Stomach (tissue), 9 donors: ENCODE data around the gene MANF. TPM values are rescaled to one million over a fixed set of nuclear protein-coding genes. Genes with fewer than 3 reads are reported as not detected.

Experiments
- DNase-seq, 2 donors: peaks; one replicate each; pipeline versions ENCODE4 v3.0.0 to v3.0.0-alpha.2; 2013 to 2019
- H3K27ac ChIP-seq, 5 donors: fragments of 200-600 bp in 4 of 5; sonication (generic) in 4 of 5; one replicate each; pipeline ENCODE4 v1.5.1; 2013 to 2019; ENCODE audit warnings: mild to moderate bottlenecking in 1 of 5, moderate library complexity in 1 of 5
- H3K27me3 ChIP-seq, 3 donors: fragments of 200-600 bp; sonication (generic); one replicate each; pipeline ENCODE4 v1.5.1; 2017 to 2019; ENCODE audit warnings: mixed run types in 1 of 3
- H3K36me3 ChIP-seq, 4 donors: fragments of 200-600 bp; sonication (generic); 1 replicate in 3 of 4; 2 replicates in 1 of 4; pipeline ENCODE4 v1.5.1; 2016 to 2019
- H3K4me1 ChIP-seq, 4 donors: fragments of 200-600 bp; sonication (generic); one replicate each; pipeline ENCODE4 v1.5.1; 2016 to 2019
- H3K4me3 ChIP-seq, 4 donors: fragments of 200-600 bp; sonication (generic) in 3 of 4; one replicate each; pipeline ENCODE4 v1.5.1; 2016 to 2019; ENCODE audit warnings: mild to moderate bottlenecking in 1 of 4
- H3K9me3 ChIP-seq, 4 donors: fragments of 200-600 bp; sonication (generic); one replicate each; pipeline ENCODE4 v1.5.1; 2016 to 2019
- CTCF ChIP-seq, 7 experiments: fragments of 450-650 bp in 4 of 7; fragments of 200-600 bp in 3 of 7; sonication (generic) in 3 of 7; IDR thresholded peaks; one replicate each; pipeline ENCODE4 v1.5.1; 2016 to 2019; ENCODE audit warnings: antibody characterized with exemption in 7 of 7, control low read depth in 2 of 7, mild to moderate bottlenecking in 1 of 7
- EP300 ChIP-seq: sonication (generic); formaldehyde crosslinking; IDR thresholded peaks from one replicate; pipeline ENCODE4 v1.6.1; 2017; ENCODE audit warnings: antibody characterized with exemption
- POLR2A ChIP-seq, 4 donors: fragments of 450-650 bp; IDR thresholded peaks; one replicate each; pipeline ENCODE4 v1.6.1; 2016; ENCODE audit warnings: antibody characterized with exemption in 4 of 4, control low read depth in 2 of 4, mild to moderate bottlenecking in 1 of 4, moderate library complexity in 1 of 4
- POLR2AphosphoS5 ChIP-seq, 3 donors: sonication (generic); formaldehyde crosslinking; IDR thresholded peaks; one replicate each; pipeline ENCODE4 v1.6.1; 2016; ENCODE audit warnings: antibody characterized with exemption in 3 of 3
- WGBS, 5 donors: extraction: QIAGEN DNeasy Blood & Tissue Kit in 3 of 5; methylation state at CpG; one replicate each; pipeline versions ENCODE4 v1.1.5 to v1.1.7; 2013 to 2018; 5-methylcytosine and 5-hydroxymethylcytosine counted together
- intact Hi-C: fragments of 100-400 bp; cut with DNase I; formaldehyde crosslinking; loops from one replicate; pipeline ENCODE4 v1.15.1; 2023; ENCODE audit warnings: low total_unique reads
- polyA plus RNA-seq, 3 donors: library from polyadenylated mRNA; stranded (reverse); fragments of 200-250 nt; gene quantifications; one replicate each; pipeline ENCODE4 v1.2.3, GENCODE V29; 2013
- total RNA-seq, 5 donors: library from RNA; depleted of rRNA; stranded (reverse); fragments of >200 nt; gene quantifications; one replicate each; pipeline versions ENCODE4 v1.1.0 to v1.2.3, GENCODE V29; 2014 to 2016
- donor health status: healthy with polysubstance abuse.
- donor health status: Bipolar disorder and iron deficiency.
- donor health status: healthy.

Gene MANF
- total and polyA plus RNA-seq, 8 donors, result 0.58 to 76.4 (median 31.7) TPM

- Histone ChIP-seq H3K4me1 (peaks cover 50 to 77% (median 74%) of the 10 kb centered on the region in 4 donors), H3K27me3 (no peaks in the 10 kb centered on the region), H3K27ac (no peak overlapping the region), H3K4me3 (peak overlapping the region in 2 of 4 donors; percentile 16 to 70), H3K9me3 (no peaks in the 10 kb centered on the region), H3K36me3 (peaks cover 46 to 77% (median 75%) of the 10 kb centered on the region in 4 donors)
- 67 to 84% (median 80%) methylated on average over 5 of the region's 5 CpGs for WGBS, 5 donors
- no peak for TF ChIP-seq EP300
- no peak for TF ChIP-seq POLR2AphosphoS5 (IDR thresholded peaks at IDR 0.05)
- TF ChIP-seq CTCF (IDR thresholded peaks at IDR 0.05), result no peak
- TF ChIP-seq POLR2A (IDR thresholded peaks at IDR 0.05), result no peak
- intact Hi-C loops, result no loop called here
- no peak for DNase-seq
These were observed 9.4 kb downstream of the MANF start for GRCh38 chr3:51394541-51394940.

- Histone ChIP-seq H3K27ac (peak overlapping the region in 1 of 5 donors; percentile 38), H3K27me3 (no peaks in the 10 kb centered on the region), H3K4me3 (no peak overlapping the region), H3K9me3 (no peaks in the 10 kb centered on the region), H3K4me1 (peaks cover 39 to 66% (median 63%) of the 10 kb centered on the region in 4 donors), H3K36me3 (peaks cover 46 to 85% (median 82%) of the 10 kb centered on the region in 4 donors)
- DNase-seq, result no peak
- 62 to 68% (median 66%) methylated on average over 12 of the region's 12 CpGs for WGBS, 5 donors
- intact Hi-C loops, result no loop called here
- no peak for TF ChIP-seq EP300
These were observed 10.6 kb downstream of the MANF start for GRCh38 chr3:51395493-51396213.

- DNase-seq, result no peak
- 79 to 92% (median 84%) methylated on average over 1 of the region's 1 CpG; no CpG with 5 or more reads in 1 of the 5 donors for WGBS, 5 donors
- peaks cover 49 to 91% (median 88%) of the 10 kb centered on the region in 4 donors for H3K36me3 ChIP-seq
- no peaks in the 10 kb centered on the region for H3K9me3 ChIP-seq
- H3K4me3 ChIP-seq, result no peak overlapping the region
- TF ChIP-seq EP300 (no peak), POLR2AphosphoS5 (IDR thresholded peaks at IDR 0.05) (no peak), CTCF (IDR thresholded peaks at IDR 0.05) (no peak), POLR2A (IDR thresholded peaks at IDR 0.05) (no peak)
- peaks cover 37 to 63% (median 61%) of the 10 kb centered on the region in 4 donors for H3K4me1 ChIP-seq
- H3K27me3 ChIP-seq, result no peaks in the 10 kb centered on the region
- H3K27ac ChIP-seq, result peak overlapping the region in 2 of 5 donors; percentile 11 to 38
- intact Hi-C loops, result no loop called here
These were observed 11.3 kb downstream of the MANF start for GRCh38 chr3:51396401-51396800.

- no peak for DNase-seq
- WGBS, 5 donors, result 46 to 64% (median 59%) methylated on average over 5 of the region's 5 CpGs
- TF ChIP-seq POLR2AphosphoS5 (IDR thresholded peaks at IDR 0.05) (no peak), CTCF (IDR thresholded peaks at IDR 0.05) (no peak), EP300 (no peak), POLR2A (IDR thresholded peaks at IDR 0.05) (no peak)
- peaks cover 51 to 98% (median 96%) of the 10 kb centered on the region in 4 donors for H3K36me3 ChIP-seq
- H3K4me3 ChIP-seq, result no peak overlapping the region
- peak overlapping the region in 1 of 5 donors; percentile 11 for H3K27ac ChIP-seq
- peaks cover 30 to 56% (median 53%) of the 10 kb centered on the region in 4 donors for H3K4me1 ChIP-seq
- no peaks in the 10 kb centered on the region for H3K27me3 ChIP-seq
- no peaks in the 10 kb centered on the region for H3K9me3 ChIP-seq
- intact Hi-C loops, result no loop called here
These were observed 12.3 kb downstream of the MANF start for GRCh38 chr3:51397392-51397791.
